GM19438 (cell line): ENCODE results near the gene CEP164.
A peak's percentile ranks its signal among the peaks of the same experiment; 100 is the strongest.

Experiments used
- ATAC-seq: cut with Tn5 transposase; IDR thresholded peaks from one replicate; pipeline ENCODE4 v1.9.1; 2021; ENCODE audit warnings: low read depth; ENCODE audit not compliant: unreplicated experiment

CEP164 gene

DNA sequence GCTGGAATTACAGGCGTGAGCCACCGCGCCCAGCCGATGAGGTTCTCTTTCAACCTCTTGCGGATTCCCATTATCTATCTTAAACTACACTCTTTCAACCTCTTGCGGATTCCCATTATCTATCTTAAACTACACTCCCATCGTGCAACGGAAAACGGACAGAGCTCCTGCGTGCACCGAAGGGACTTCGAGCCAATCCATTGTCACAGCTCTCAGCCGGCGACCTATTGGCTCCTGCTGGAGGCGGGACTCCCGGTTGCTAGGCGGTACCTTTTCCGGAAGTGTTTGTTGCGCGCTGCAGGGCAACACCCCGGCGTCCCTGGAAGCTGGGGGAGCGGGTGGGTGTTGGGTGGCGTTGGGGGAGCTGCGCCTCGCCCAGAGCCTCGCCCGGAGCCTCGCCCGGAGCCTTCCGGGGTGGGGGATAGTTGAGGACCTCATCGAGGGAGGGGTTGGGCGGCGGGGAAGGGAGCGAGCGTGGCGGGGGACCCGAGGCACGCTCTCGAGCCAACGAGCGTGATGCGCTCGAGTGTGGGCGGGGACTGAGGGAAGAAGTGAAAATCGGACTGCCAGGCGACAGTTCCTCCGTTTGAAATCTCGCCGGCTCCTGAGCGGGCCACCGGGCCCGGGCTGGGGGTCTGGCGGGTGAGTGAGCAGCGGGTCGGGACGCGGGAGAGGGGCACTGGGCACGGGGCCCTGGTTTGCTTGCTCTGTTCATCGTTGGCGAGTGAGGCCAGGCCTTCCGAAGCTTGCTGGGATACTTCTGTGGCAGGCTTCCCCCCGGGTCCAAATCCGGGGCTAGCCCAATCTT lies at the start of gene CEP164:
TSS of gene CEP164 (plus strand) at position 288 of the 808 bp plus-strand sequence. CDS start 10,733 bp downstream, outside the sequence.
- ATAC-seq = peak; percentile 98

DNA sequence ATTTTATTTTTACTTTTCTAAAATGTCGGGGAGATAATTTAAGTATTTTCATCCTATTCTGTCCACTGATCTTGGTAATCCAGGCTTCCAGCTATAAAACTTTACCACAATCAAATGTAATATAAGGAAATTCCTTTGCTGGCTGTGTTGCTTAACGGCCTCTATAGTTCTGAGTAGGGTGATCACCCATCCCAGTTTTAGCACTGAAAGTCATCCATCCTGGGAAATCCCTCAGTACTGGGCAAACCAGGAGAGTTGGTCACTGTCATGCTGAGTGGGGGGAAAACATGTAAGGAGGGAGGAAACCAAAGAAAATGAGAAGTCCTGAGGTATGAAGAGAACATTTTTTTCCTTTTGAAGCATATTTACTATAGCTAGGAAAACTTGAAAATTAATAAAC lies 49.3 kb upstream of the CEP164 start:
- no peak for ATAC-seq

DNA sequence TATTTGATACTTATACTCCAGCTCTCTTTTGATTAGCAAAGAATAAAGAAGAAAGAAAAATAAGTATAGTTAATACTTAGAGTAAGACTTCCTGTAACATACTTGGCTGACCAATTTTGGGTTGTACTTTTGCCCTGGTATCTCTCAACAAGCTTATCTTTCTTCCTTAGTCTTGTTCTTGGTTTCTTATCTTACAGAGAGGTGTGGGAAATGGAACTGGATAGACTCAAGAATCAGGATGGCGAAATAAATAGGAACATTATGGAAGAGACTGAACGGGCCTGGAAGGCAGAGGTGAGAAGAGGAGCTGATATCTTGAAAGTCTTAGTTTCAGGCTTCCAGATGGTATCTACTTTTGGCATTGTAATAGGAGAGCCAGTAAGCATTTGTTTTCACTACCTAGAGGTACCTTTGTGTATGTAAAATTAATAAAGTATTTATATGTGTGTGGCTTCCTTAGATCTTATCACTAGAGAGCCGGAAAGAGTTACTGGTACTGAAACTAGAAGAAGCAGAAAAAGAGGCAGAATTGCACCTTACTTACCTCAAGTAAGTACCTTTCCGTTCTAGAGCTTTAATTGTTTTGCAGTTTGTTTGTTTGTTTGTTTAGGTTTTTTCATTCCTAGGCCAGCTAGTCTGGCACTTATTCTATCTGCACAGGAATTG lies 47.8 kb upstream of the CEP164 start:
- no peak for ATAC-seq

DNA sequence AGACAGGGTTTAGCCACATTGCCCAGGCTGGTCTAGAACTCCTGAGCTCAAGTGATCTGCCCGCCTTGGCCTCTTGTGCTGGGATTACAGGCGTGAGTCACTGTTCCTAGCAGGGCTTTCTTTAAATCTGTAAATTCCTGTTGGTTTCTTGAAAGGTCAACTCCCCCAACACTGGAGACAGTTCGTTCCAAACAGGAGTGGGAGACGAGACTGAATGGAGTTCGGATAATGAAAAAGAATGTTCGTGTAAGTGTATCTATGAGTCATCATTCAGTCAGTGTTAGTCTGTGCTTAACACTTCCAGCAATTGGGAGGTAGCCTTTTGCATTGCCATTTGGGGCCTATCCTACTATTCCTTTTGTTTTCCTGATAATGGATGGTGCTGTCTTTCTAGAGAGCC lies 46.5 kb upstream of the CEP164 start:
- no peak for ATAC-seq

DNA sequence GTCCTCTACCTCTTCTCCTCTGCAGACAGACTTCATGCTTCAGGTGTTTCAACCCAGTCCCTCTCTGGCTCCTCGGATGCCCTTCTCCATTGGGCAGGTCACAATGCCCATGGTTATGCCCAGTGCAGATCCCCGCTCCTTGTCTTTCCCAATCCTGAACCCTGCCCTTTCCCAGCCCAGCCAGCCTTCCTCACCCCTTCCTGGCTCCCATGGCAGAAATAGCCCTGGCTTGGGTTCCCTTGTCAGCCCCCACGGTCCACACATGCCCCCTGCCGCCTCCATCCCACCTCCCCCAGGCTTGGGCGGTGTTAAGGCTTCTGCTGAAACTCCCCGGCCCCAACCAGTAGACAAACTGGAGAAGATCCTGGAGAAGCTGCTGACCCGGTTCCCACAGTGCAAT lies 45.8 kb upstream of the CEP164 start:
- ATAC-seq = no peak

DNA sequence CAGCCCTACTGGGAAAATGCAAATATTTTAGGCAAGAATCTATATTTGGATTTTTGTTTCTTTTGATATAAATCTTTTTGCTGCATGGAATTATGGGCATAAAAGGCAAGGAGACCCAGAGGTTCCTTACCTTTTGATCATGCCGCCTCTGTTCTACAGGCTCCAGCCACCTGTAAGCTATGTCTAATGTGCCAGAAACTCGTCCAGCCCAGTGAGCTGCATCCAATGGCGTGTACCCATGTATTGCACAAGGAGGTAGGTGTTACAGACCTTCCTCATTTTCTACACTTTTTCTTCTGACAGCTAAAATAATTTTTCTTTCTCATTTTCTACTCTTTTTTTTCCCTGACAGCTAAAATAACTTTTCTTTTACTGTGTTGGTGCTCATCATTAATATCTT lies 44.7 kb upstream of the CEP164 start:
- no peak for ATAC-seq

- no peak for ATAC-seq
Observed at GRCh38 chr11:117284053-117284452, 43.6 kb upstream of the CEP164 start.

GRCh38 chr11:117286588-117286987 lies 41.1 kb upstream of the CEP164 start:
- ATAC-seq = no peak

DNA sequence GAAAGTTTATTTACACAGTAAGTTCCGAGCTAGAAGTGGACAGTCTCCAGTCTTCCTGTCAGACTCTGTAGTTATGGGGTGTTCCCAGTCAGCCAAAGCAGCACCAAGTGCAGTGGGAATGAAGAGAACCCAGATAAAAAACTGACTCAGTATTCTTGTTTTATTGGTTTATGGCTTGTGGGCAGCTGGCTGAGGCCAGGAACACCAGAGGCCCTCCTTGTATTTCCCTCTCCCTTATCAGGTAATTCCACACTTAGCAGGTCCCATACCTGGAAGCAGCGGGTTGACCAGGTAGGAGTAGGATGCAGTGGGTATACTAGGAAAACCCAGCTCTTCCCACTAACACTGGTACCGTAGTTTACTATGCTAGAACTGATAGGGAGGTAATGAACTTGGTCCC lies 40.0 kb upstream of the CEP164 start:
- ATAC-seq = no peak

DNA sequence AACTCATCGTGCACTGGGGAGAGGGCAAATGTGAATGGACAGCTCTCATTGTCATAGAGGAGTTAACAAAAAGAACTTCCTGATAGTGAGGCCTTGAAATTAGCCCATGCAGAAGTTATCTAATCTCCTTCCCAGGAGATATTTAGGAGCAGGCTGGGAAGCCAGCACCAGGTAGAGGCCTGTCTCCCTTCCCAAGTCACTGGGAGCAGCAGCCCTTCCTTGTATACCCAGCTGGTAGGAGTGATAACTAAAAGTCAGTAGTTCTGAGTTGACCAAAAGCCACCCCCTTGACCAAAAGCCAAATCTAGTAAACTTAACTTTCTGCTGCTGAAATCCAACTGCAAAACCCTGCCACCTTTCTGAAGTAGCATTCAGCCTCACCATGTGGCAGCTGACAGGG lies 37.9 kb upstream of the CEP164 start:
- ATAC-seq = no peak

DNA sequence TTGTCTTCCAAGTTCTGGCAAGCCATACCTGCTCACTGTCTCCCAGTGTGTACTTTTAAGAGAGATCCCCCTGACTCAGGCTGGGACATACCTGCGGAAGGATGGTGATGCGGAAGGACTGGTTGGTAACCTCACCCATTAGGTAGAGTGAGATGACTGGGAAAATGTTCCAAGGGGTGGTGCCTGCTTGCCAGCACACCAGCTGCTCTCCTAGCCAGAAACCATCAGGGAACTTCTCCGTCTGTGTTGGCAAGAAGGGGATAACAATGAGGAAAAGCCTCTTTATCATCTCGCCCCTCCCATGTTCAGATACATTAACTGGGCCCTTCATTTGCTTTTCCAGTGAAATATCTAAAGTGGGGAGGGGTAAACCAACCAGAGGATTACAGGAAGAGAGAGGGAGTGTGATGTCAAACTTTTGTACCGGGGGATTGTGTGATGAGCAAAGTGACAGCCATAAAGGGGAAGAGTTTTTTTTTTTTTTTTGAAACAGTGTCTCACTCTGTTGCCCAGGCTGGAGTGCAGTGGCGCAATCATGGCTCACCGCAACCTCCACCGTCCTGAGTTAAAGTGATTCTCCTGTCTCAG lies 36.8 kb upstream of the CEP164 start, which contains the start of gene BACE1-AS:
TSS of gene BACE1-AS (plus strand) at position 538 of the 588 bp plus-strand sequence.
- ATAC-seq = no peak

GRCh38 chr11:117292616-117293015 lies 35.0 kb upstream of the CEP164 start:
- no peak for ATAC-seq

DNA sequence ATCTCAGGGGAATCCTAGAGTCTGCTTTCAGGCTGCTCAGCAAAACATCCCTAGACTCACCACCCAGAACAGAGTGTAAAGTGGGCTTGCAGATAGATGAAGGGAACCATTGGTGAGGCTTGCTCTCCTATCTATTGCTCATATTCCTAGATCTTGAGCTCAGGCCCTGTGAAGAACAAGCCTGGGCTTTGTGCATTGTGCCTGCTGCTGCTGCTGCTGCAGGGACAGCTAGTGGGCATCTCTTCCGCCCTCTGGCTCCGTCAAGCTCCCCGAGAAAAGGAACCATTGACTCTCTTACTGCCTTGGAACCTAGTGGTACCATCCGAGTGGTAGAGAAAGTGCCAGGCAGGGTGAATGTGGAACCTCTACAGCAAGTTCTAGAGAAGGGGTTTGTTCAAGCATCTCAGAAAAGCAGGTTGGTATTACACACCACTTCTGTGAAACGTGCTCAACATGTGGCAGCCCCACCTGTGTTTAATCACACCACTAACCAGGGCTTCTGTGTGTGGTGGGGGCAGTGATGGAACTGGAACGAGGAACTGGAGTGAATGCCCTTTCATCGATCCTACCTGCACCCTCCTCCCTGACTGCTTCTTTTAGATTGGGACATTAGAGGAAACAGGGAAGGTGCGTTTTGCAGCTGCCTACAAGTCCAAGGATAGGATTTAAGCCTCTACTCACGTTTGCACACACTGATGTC lies 32.1 kb upstream of the CEP164 start:
- ATAC-seq = no peak

DNA sequence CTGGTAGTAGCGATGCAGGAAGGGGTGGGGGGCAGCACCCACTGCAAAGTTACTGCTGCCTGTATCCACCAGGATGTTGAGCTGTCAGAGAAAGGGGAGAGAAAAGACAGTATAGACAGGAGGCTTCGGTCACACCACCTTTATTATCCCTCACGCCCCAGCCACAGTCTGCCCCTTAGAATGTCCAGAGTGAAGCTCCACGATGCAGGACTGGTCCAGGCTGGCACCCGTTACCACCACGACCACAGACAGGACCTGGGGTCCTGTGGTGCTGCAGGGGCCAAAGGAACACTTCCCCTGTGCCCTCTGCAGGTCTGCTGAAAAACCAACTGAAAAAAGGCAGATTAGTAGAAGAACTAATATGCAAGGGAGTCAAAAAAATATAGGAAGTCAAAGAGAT lies 30.8 kb upstream of the CEP164 start:
- no peak for ATAC-seq

DNA sequence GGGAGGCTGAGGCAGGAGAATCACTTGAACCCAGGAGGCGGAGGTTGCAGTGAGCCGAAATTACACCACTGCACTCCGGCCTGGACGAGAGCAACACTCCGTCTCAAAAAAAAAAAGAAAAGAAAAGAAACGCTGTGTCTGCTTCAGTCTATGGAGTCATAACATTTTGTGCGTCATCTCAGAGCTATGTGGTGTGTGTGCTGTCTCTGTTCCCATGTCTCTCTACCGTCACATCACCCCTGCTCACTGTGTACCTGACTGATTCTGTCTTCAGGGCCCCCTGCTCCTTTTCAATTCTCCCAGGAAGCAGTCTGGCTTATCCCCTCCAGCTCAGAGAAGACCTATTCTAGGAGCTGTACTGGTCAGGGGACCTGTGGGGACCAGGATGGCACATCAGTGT lies 29.5 kb upstream of the CEP164 start:
- no peak for ATAC-seq

GRCh38 chr11:117299351-117300282 lies 28.0 kb upstream of the CEP164 start:
- ATAC-seq = no peak

GRCh38 chr11:117300283-117300663 lies 27.4 kb upstream of the CEP164 start:
- ATAC-seq = no peak

DNA sequence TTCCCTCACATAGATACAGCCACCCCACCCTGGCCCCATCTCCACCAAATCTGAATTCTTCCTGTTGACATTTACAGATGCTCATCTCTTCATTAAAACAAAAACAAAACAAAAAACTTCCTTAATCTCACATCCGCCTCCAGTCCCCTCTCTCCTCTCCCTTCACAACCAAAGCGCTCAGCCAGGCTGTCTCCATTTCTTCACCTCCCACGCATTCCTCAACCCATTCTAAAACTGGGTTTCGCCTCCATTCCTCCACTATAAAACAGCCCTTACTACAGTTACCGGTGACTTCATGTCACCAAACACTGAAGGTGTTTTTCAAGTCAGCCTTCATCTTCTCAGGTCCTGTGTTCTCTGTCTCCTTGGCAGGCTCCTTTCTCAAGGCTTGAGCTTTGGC lies 26.9 kb upstream of the CEP164 start:
- ATAC-seq = no peak

GRCh38 chr11:117302228-117302627 lies 25.4 kb upstream of the CEP164 start:
- ATAC-seq = no peak

DNA sequence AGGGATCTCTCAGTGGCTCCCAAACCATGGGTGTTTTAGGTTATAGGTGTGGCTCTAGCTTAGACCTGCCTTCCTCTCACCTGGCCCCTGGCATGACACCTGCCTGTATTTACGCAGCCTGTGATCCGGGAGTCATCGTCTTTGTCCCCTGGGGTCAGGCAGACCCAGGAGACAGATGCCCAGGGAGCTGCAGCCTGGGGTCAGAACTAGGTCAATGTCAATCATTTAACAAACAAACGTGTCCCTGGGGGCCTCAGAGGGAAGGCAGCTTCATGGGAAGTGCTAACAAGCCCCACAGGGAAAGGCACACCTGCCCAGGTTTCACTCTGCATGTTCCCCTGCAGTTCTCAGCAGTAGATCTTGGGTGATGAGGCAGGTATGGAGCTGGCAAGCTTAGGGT lies 24.6 kb upstream of the CEP164 start:
- no peak for ATAC-seq
